ENCODE measurements around the gene HECA. TPM values are rescaled to one million over a fixed set of nuclear protein-coding genes. Genes with fewer than 3 reads are reported as not detected.

HECA gene
- total RNA-seq, 1 experiment from 2014 or later: 4.2 TPM

DNA sequence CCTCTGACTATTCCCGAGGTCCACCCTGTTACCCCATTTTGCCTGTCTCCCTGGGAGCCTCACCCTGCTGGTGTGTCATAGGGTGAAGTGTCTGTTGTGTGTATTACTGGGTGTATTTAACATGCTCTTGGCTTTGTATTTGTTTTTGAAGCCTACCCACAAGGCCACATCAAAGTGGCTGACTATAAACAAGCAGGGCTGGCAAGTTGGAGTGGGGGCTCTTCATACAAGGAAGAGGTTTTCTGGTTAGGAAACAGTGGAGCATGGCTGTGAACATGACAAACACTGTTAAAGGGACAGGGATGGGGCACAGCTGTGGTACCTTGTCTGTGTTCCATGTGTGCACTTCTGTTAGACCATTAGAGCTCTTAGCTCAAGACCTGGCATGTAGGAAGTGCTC is 26.3 kb downstream of the HECA start:
- no peaks in the 10 kb centered on the region for H3K9me2 ChIP-seq (replicated peaks; ENCODE audit: low read length)
- H3K36me3 ChIP-seq (ENCODE audit: low read depth, low read length): no peaks in the 10 kb centered on the region
- no peaks in the 10 kb centered on the region for H3K79me2 ChIP-seq (ENCODE audit: low read length)
- no peak overlapping the region for H3K4me2 ChIP-seq (ENCODE audit: low read length)
- no peak overlapping the region for H3K4me3 ChIP-seq (ENCODE audit: low read length)
- DNase-seq (no peak), ATAC-seq (no peak)
- no peaks in the 10 kb centered on the region for H4K20me1 ChIP-seq (ENCODE audit: low read length)
- ChIA-PET POLR2A (ENCODE audit: unreplicated experiment) (no interaction called here), CTCF (no interaction called here)
- H3K9me3 ChIP-seq (ENCODE audit: low read length): no peaks in the 10 kb centered on the region
- H2AFZ ChIP-seq (ENCODE audit: low read length): no peak overlapping the region
- intact Hi-C loops (cut with micrococcal nuclease): no loop called here
- BruUV-seq (replicated peaks): no TSS peak
- no peak overlapping the region for H3K9ac ChIP-seq (ENCODE audit: low read length)
- no peak for TF ChIP-seq EZH2 (IDR thresholded peaks at IDR 0.05; ENCODE audit: low read length, unreplicated experiment)
- TF ChIP-seq EZH2phosphoT487 (IDR thresholded peaks at IDR 0.05; ENCODE audit: borderline replicate concordance, low read length): no peak
- no peak for TF ChIP-seq CTCF (conservative IDR thresholded peaks at IDR 0.05; ENCODE audit: low read depth, low read length)
- no peaks in the 10 kb centered on the region for H3K27me3 ChIP-seq (ENCODE audit: low read length)
- no peaks in the 10 kb centered on the region for H3F3A ChIP-seq (ENCODE audit: low read length, unreplicated experiment)
- H3K27ac ChIP-seq (ENCODE audit: low read length): no peak overlapping the region
- H3K4me1 ChIP-seq (ENCODE audit: insufficient read depth, low read length): no peaks in the 10 kb centered on the region

- Histone ChIP-seq H3K9ac (ENCODE audit: low read length) (no peak overlapping the region), H3K27ac (ENCODE audit: low read length) (no peak overlapping the region), H3K79me2 (ENCODE audit: low read length) (no peaks in the 10 kb centered on the region), H4K20me1 (ENCODE audit: low read length) (no peaks in the 10 kb centered on the region), H3K9me3 (ENCODE audit: low read length) (no peaks in the 10 kb centered on the region), H3K4me1 (ENCODE audit: insufficient read depth, low read length) (no peaks in the 10 kb centered on the region), H3K27me3 (ENCODE audit: low read length) (no peaks in the 10 kb centered on the region), H3K9me2 (replicated peaks; ENCODE audit: low read length) (no peaks in the 10 kb centered on the region), H3K4me2 (ENCODE audit: low read length) (no peak overlapping the region), H3K4me3 (ENCODE audit: low read length) (no peak overlapping the region), H3K36me3 (ENCODE audit: low read depth, low read length) (no peaks in the 10 kb centered on the region), H3F3A (ENCODE audit: low read length, unreplicated experiment) (no peaks in the 10 kb centered on the region), H2AFZ (ENCODE audit: low read length) (no peak overlapping the region)
- ATAC-seq (no peak), DNase-seq (no peak)
- ChIA-PET CTCF (no interaction called here), POLR2A (ENCODE audit: unreplicated experiment) (no interaction called here)
- TF ChIP-seq CTCF (conservative IDR thresholded peaks at IDR 0.05; ENCODE audit: low read depth, low read length) (no peak), EZH2 (IDR thresholded peaks at IDR 0.05; ENCODE audit: low read length, unreplicated experiment) (no peak), EZH2phosphoT487 (IDR thresholded peaks at IDR 0.05; ENCODE audit: borderline replicate concordance, low read length) (no peak)
- intact Hi-C loops (cut with micrococcal nuclease): no loop called here
- BruUV-seq (replicated peaks): no TSS peak
These were observed 27.0 kb downstream of the HECA start for GRCh38 chr6:139161817-139162284.

DNA sequence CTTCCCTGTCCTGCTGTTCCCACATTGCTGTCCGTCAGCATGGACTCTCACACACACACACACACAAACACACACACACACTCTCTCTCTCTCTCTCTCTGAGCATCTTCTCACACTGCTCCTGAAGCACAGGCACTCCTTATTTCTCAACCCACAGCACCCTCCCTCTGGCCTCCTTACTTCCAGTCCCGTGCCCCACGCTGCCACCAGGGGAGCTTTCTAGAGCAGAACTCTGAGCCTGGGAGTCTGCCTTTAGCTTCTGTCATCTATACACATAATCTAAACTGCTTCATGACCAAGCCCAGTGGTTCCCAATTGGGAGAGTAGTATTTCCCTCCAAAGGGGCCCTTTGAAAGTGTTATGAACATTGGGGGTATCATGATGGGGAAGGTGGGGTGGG is 29.1 kb downstream of the HECA start:
- no TSS peak for BruUV-seq (replicated peaks)
- no peak overlapping the region for H3K4me3 ChIP-seq (ENCODE audit: low read length)
- H3K36me3 ChIP-seq (ENCODE audit: low read depth, low read length): no peaks in the 10 kb centered on the region
- no peak for DNase-seq
- no peaks in the 10 kb centered on the region for H3K79me2 ChIP-seq (ENCODE audit: low read length)
- H3F3A ChIP-seq (ENCODE audit: low read length, unreplicated experiment): no peaks in the 10 kb centered on the region
- no peak for ATAC-seq
- no peaks in the 10 kb centered on the region for H3K9me2 ChIP-seq (replicated peaks; ENCODE audit: low read length)
- intact Hi-C loops (cut with micrococcal nuclease): no loop called here
- no peak overlapping the region for H2AFZ ChIP-seq (ENCODE audit: low read length)
- no peak overlapping the region for H3K27ac ChIP-seq (ENCODE audit: low read length)
- no peak overlapping the region for H3K9ac ChIP-seq (ENCODE audit: low read length)
- H3K9me3 ChIP-seq (ENCODE audit: low read length): no peaks in the 10 kb centered on the region
- H4K20me1 ChIP-seq (ENCODE audit: low read length): no peaks in the 10 kb centered on the region
- H3K4me2 ChIP-seq (ENCODE audit: low read length): no peak overlapping the region
- CTCF ChIA-PET: interaction anchor here (0.6 kb wide), 1 partner anchor 67 kb away, joined by 3 read pairs; no protein-coding TSS in a partner anchor
- POLR2A ChIA-PET (ENCODE audit: unreplicated experiment): no interaction called here
- H3K4me1 ChIP-seq (ENCODE audit: insufficient read depth, low read length): no peaks in the 10 kb centered on the region
- no peaks in the 10 kb centered on the region for H3K27me3 ChIP-seq (ENCODE audit: low read length)
- TF ChIP-seq CTCF (conservative IDR thresholded peaks at IDR 0.05; ENCODE audit: low read depth, low read length) (no peak), EZH2phosphoT487 (IDR thresholded peaks at IDR 0.05; ENCODE audit: borderline replicate concordance, low read length) (no peak)

All from PC-3 (cell line).